Esophagus muscularis mucosa (tissue), 4 donors: ENCODE results near the gene IFNK.

ENCODE experiments used
- CTCF ChIP-seq, 3 experiments: fragments of 200-600 bp in 2 of 3; fragments of 450-650 bp in 1 of 3; sonication (generic) in 2 of 3; IDR thresholded peaks; one replicate each; pipeline ENCODE4 v1.5.1; 2017 to 2019; ENCODE audit warnings: antibody characterized with exemption in 3 of 3, mild to moderate bottlenecking in 2 of 3, moderate library complexity in 1 of 3
- EP300 ChIP-seq: sonication (generic); formaldehyde crosslinking; IDR thresholded peaks from one replicate; pipeline ENCODE4 v1.6.1; 2017; ENCODE audit warnings: antibody characterized with exemption
- POLR2A ChIP-seq: fragments of 450-650 bp; IDR thresholded peaks from one replicate; pipeline ENCODE4 v1.6.1; 2017; ENCODE audit warnings: antibody characterized with exemption, moderate library complexity, mild to moderate bottlenecking, low read depth
- POLR2AphosphoS5 ChIP-seq, 2 donors: sonication (generic); formaldehyde crosslinking; IDR thresholded peaks; one replicate each; pipeline ENCODE4 v1.6.1; 2017; ENCODE audit warnings: antibody characterized with exemption in 2 of 2

- TF ChIP-seq CTCF (IDR thresholded peaks at IDR 0.05) (no peak), POLR2A (no peak), POLR2AphosphoS5 (IDR thresholded peaks at IDR 0.05) (no peak), EP300 (no peak)
Measured at GRCh38 chr9:27520986-27521385, 3.1 kb upstream of the IFNK start.
